ENCODE results near the gene POP5. TPM values are rescaled to one million over a fixed set of nuclear protein-coding genes. Genes with fewer than 3 reads are reported as not detected.
"Not testable (repeated sequence)": the region's sequence is repeated elsewhere in the genome, so short reads cannot be mapped to it uniquely, and the experiment has no call there.

Gene POP5
- total RNA-seq, 1 donor from 2014 or later = 49.7 TPM

DNA sequence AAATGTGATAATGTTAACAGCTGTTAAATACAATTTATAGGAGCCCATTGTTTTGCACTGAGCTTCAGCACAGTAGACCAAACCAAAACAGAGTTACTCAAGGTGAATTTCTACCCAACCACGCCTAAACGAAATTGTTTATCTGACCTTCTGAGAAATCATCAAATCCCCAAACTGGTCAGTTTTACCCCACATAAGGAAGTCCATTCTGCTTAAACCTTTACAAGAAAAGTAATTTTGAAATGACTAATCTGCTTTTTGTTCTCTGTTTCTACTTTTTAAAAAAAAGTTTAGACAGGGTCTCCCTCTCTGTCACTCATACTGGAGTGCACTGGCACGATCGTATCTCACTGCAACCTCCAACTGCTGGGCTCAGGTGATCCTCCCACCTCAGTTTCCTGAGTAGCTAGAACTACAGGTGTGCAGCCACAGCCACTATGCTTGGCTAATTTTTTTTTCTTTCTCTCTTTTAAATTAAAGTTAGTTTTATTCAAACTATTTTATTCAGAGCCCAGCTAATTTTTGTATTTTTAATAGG lies 48.4 kb downstream of the POP5 start:
- Mint-ChIP-seq H3K27me3 (ENCODE audit: low read depth) (no peaks in the 10 kb centered on the region), H3K9me3 (no peaks in the 10 kb centered on the region), H3K4me1 (peaks cover 45% of the 10 kb centered on the region), H3K27ac (ENCODE audit: unreplicated experiment) (no peak overlapping the region), H3K36me3 (ENCODE audit: low read depth) (no peaks in the 10 kb centered on the region), H3K4me3 (peak overlapping the region; percentile 77)
- no peak for DNase-seq (ENCODE audit: low read depth, low spot score)
- TF ChIP-seq, protein P1, sequence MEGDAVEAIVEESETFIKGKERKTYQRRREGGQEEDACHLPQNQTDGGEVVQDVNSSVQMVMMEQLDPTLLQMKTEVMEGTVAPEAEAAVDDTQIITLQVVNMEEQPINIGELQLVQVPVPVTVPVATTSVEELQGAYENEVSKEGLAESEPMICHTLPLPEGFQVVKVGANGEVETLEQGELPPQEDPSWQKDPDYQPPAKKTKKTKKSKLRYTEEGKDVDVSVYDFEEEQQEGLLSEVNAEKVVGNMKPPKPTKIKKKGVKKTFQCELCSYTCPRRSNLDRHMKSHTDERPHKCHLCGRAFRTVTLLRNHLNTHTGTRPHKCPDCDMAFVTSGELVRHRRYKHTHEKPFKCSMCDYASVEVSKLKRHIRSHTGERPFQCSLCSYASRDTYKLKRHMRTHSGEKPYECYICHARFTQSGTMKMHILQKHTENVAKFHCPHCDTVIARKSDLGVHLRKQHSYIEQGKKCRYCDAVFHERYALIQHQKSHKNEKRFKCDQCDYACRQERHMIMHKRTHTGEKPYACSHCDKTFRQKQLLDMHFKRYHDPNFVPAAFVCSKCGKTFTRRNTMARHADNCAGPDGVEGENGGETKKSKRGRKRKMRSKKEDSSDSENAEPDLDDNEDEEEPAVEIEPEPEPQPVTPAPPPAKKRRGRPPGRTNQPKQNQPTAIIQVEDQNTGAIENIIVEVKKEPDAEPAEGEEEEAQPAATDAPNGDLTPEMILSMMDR (conservative IDR thresholded peaks at IDR 0.05) = no peak

DNA sequence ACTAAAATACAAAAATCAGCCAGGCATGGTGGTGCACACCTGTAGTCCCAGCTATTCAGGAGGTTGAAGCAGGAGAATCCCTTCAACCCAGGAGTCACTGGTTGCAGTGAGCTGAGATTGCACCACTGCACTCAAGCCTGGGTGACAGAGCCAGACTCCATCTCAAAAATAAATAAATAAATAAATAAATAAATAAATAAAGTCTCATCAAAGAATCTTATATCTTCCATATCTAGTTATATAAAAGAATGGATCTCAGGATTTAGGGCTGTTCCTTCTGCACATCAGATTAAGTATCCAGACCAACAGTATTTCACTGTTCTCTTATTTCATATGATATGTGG lies 50.8 kb downstream of the POP5 start:
- H3K27me3 Mint-ChIP-seq (ENCODE audit: low read depth); DNase-seq (ENCODE audit: low read depth, low spot score); H3K36me3 Mint-ChIP-seq (ENCODE audit: low read depth); H3K9me3 Mint-ChIP-seq; H3K27ac Mint-ChIP-seq (ENCODE audit: unreplicated experiment): not testable (repeated sequence)
- peak overlapping the region; percentile 75 for H3K4me3 Mint-ChIP-seq
- H3K4me1 Mint-ChIP-seq = peaks cover 28% of the 10 kb centered on the region

DNA sequence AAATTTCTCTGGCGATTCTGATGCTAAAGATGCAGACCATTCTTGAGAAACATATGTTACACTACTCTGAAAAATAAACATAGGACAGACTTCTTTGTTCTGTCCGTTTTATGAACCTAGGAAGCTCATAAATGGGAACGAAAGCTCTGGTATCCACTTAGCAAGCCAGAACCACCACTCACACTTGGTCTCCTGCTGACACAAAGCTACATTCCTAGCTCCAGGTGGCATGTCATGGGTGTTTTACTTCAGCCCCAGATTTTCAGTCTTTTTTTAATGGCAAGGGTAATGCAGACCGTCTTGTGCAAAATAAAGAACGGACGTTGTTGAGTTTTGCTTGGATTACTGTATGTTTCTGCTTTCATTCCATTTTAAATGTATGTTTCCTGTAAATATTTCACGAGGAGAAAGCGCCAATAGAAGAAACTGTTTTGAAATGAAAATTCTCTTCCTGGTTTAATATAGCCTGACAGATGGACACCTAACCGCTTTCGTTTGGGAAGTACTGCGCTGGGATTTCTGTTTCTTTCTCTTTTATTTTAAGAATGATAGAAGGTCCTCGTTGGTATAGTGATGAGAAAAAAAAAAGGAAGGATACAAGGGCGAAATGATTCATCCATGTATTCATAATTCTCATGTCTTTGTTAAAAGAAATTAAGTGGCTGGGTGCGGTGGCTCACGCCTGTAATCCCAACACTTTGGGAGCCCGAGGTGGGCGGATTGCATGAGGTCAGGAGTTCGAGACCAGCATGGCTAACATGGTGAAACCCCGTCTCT lies 51.4 kb downstream of the POP5 start:
- Mint-ChIP-seq H3K27ac (ENCODE audit: unreplicated experiment) (peak overlapping the region; percentile 100), H3K27me3 (ENCODE audit: low read depth) (no peaks in the 10 kb centered on the region), H3K4me1 (peaks cover 24% of the 10 kb centered on the region), H3K9me3 (no peaks in the 10 kb centered on the region), H3K4me3 (peak overlapping the region; percentile 99), H3K36me3 (ENCODE audit: low read depth) (no peaks in the 10 kb centered on the region)
- DNase-seq (ENCODE audit: low read depth, low spot score) = no peak
- TF ChIP-seq, protein P1 (conservative IDR thresholded peaks at IDR 0.05) = no peak

DNA sequence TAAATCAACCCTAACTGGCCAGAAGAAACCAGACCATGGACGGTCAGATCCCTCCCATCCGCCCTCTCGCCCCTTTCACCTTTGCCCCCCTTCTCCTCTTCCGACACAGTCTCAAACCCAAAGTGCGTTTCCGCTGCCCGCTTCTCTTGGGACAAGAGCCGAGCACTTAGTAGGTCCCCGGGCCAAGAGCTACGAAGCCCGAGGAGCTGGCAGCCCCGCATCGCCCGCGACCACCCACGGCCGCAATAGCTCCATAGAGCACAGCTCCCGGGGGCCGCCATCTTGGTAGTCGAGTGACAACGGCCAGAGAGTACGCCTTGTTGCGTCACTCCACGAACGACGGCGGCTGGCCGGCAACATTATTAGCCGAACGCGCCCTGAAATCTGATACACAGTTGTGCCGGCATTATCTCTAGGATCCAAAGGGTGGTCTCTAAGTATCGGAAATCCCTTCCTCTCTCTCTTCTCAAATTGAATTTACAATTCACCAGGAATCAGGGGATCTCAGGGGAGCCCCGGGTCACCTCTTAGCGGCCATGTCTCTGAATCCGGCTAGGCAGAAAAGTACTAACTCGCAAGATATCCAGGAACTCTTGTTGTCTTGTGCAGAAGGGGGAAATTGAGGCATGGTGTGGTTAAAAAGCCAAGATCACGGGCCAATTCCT lies 52.2 kb downstream of the POP5 start, which contains the start of gene COQ5:
COQ5 (minus strand) TSS at position 298 of the 665 bp plus-strand sequence; CDS start at position 281, 17 bp downstream.
- Mint-ChIP-seq H3K9me3 (no peaks in the 10 kb centered on the region), H3K27ac (ENCODE audit: unreplicated experiment) (peak within 1 kb of the TSS; percentile 100), H3K4me1 (peaks cover 21% of the 10 kb centered on the region), H3K4me3 (peak within 1 kb of the TSS; percentile 99), H3K27me3 (ENCODE audit: low read depth) (no peaks in the 10 kb centered on the region), H3K36me3 (ENCODE audit: low read depth) (no peaks in the 10 kb centered on the region)
- peak; percentile 90 for DNase-seq (ENCODE audit: low read depth, low spot score)
- TF ChIP-seq, protein P1 (conservative IDR thresholded peaks at IDR 0.05) = no peak

Other genes with a start within 250 kb of the POP5 start
- 224 and 229 TPM in 2 replicates for gene MSI1, start 212.2 kb downstream of the POP5 start, total RNA-seq
- 315 and 320 TPM in 2 replicates for gene COX6A1, start 143.3 kb downstream of the POP5 start, total RNA-seq
- 38.0 and 38.1 TPM in 2 replicates for gene TRIAP1, start 135.0 kb downstream of the POP5 start, total RNA-seq
- 32.0 and 33.8 TPM in 2 replicates for gene GATC, start 135.0 kb downstream of the POP5 start, total RNA-seq
- 350 and 361 TPM in 2 replicates for gene SRSF9, start 111.7 kb downstream of the POP5 start, total RNA-seq
- 375 and 382 TPM in 2 replicates for gene DYNLL1, start 85.3 kb downstream of the POP5 start, total RNA-seq
- 38.5 and 39.0 TPM in 2 replicates for gene COQ5, start 52.2 kb downstream of the POP5 start, total RNA-seq
- gene RNF10, start 47.0 kb downstream of the POP5 start, total RNA-seq = 134 and 149 TPM in 2 replicates
- 1.1 and 1.2 TPM in 2 replicates for gene CABP1, start 59.2 kb upstream of the POP5 start, total RNA-seq
- gene MLEC, start 105.7 kb upstream of the POP5 start, total RNA-seq = 165 and 167 TPM in 2 replicates
- gene UNC119B, start 129.1 kb upstream of the POP5 start, total RNA-seq = 79.7 and 80.0 TPM in 2 replicates
- gene ACADS, start 144.4 kb upstream of the POP5 start, total RNA-seq = 5.6 and 5.9 TPM in 2 replicates

Measured in neural crest cell (in vitro differentiated cells).